GM23338 (cell line): Measurements from ENCODE around the gene EHF. TPM values are rescaled to one million over a fixed set of nuclear protein-coding genes. Genes with fewer than 3 reads are reported as not detected.

Experiments used
- ATAC-seq: fragments of 200-7000 bp; cut with Tn5 transposase; 3 replicates; pipeline ENCODE4 v1.9.1; 2020
- DNase-seq: peaks from one replicate; pipeline ENCODE4 v3.0.0-alpha.2; 2015; ENCODE audit warnings: low spot score
- H2AFZ ChIP-seq: fragments of 200-600 bp; sonication (generic); 2 replicates; pipeline ENCODE4 v1.8.0; 2016; ENCODE audit warnings: antibody characterized with exemption, mild to moderate bottlenecking, moderate library complexity
- H3F3A ChIP-seq: fragments of 200-600 bp; sonication (generic); replicated peaks from 2 replicates; pipeline ENCODE4 v1.8.0; 2017; ENCODE audit warnings: antibody characterized with exemption, mixed run types, low read depth
- H3K27ac ChIP-seq: fragments of 200-600 bp; sonication (generic); 2 replicates; pipeline ENCODE4 v1.6.1; 2016; ENCODE audit warnings: low read depth
- H3K27me3 ChIP-seq: fragments of 200-600 bp; sonication (generic); 2 replicates; pipeline ENCODE4 v1.8.0; 2016; ENCODE audit warnings: mild to moderate bottlenecking, mixed run types, moderate library complexity; ENCODE audit not compliant: insufficient read depth
- H3K36me3 ChIP-seq: fragments of 200-600 bp; sonication (generic); 2 replicates; pipeline ENCODE4 v1.8.0; 2016; ENCODE audit warnings: mild to moderate bottlenecking; ENCODE audit not compliant: insufficient read depth
- H3K4me1 ChIP-seq: fragments of 200-600 bp; sonication (generic); 2 replicates; pipeline ENCODE4 v1.8.0; 2016; ENCODE audit warnings: mild to moderate bottlenecking, moderate library complexity; ENCODE audit not compliant: insufficient read depth
- H3K4me2 ChIP-seq: fragments of 200-600 bp; sonication (generic); 2 replicates; pipeline ENCODE4 v1.7.1; 2017; ENCODE audit warnings: mixed run types
- H3K4me3 ChIP-seq: fragments of 200-600 bp; sonication (generic); 2 replicates; pipeline ENCODE4 v1.6.1; 2016; ENCODE audit warnings: mixed run types
- H3K79me2 ChIP-seq: fragments of 200-600 bp; sonication (generic); replicated peaks from 2 replicates; pipeline ENCODE4 v1.8.0; 2017; ENCODE audit warnings: mild to moderate bottlenecking; ENCODE audit not compliant: insufficient read depth
- H3K9me2 ChIP-seq: fragments of 200-600 bp; sonication (generic); 2 replicates; pipeline ENCODE4 v1.8.0; 2017; ENCODE audit not compliant: insufficient read depth
- H4K20me1 ChIP-seq: fragments of 200-600 bp; sonication (generic); replicated peaks from 2 replicates; pipeline ENCODE4 v1.8.0; 2017; ENCODE audit warnings: mild to moderate bottlenecking; ENCODE audit not compliant: insufficient read depth
- H3K27ac Mint-ChIP-seq: 2 replicates; pipeline ENCODE4 v1.8.0; 2020; ENCODE audit warnings: inconsistent platforms, mild to moderate bottlenecking, moderate library complexity, mixed read lengths
- H3K27me3 Mint-ChIP-seq: 3 replicates; pipeline ENCODE4 v1.8.0; 2022; ENCODE audit warnings: low read depth, mild to moderate bottlenecking, moderate library complexity, mixed read lengths, inconsistent platforms; ENCODE audit not compliant: insufficient read depth, poor library complexity
- H3K36me3 Mint-ChIP-seq: 3 replicates; pipeline ENCODE4 v1.8.0; 2021; ENCODE audit warnings: low read depth, mild to moderate bottlenecking, inconsistent platforms, moderate library complexity, mixed read lengths
- H3K4me1 Mint-ChIP-seq: 3 replicates; pipeline ENCODE4 v1.8.0; 2020; ENCODE audit warnings: mild to moderate bottlenecking, inconsistent platforms, mixed read lengths
- H3K4me3 Mint-ChIP-seq: 3 replicates; pipeline ENCODE4 v1.8.0; 2021; ENCODE audit warnings: moderate library complexity, mild to moderate bottlenecking, inconsistent platforms, mixed read lengths
- H3K9me3 Mint-ChIP-seq: 3 replicates; pipeline ENCODE4 v1.8.0; 2020; ENCODE audit warnings: moderate library complexity, mild to moderate bottlenecking, inconsistent platforms, mixed read lengths
- CREB1 ChIP-seq: fragments of 250-450 bp; sonication (Bioruptor Pico); IDR thresholded peaks from 2 replicates; pipeline ENCODE4 v1.5.0; 2020; ENCODE audit warnings: low read depth, mild to moderate bottlenecking, moderate library complexity
- ETS1 ChIP-seq: IDR thresholded peaks from 2 replicates; pipeline ENCODE4 v1.6.1; 2016; ENCODE audit warnings: antibody characterized with exemption
- JUNB ChIP-seq: IDR thresholded peaks from one replicate; pipeline ENCODE4 v1.6.1; 2016; ENCODE audit warnings: antibody characterized with exemption; ENCODE audit not compliant: unreplicated experiment
- NANOG ChIP-seq: IDR thresholded peaks from 2 replicates; pipeline ENCODE4 v1.6.1; 2016; ENCODE audit warnings: antibody characterized with exemption, borderline replicate concordance
- POLR2AphosphoS5 ChIP-seq: IDR thresholded peaks from 2 replicates; pipeline ENCODE4 v1.6.1; 2016; ENCODE audit warnings: antibody characterized with exemption, low read depth
- STAT1 ChIP-seq: IDR thresholded peaks from one replicate; pipeline ENCODE4 v1.6.1; 2016; ENCODE audit warnings: antibody characterized with exemption; ENCODE audit not compliant: unreplicated experiment
- ZNF114 ChIP-seq: fragments of 250-450 bp; sonication (Bioruptor Pico); IDR thresholded peaks from 2 replicates; pipeline ENCODE4 v1.5.0; 2020; ENCODE audit warnings: mild to moderate bottlenecking, moderate library complexity
- polyA plus RNA-seq: library from polyadenylated mRNA; unstranded; fragments of >200 nt; fragmentation: Nextera tagmentation; extraction: Ambion mirVana; gene quantifications from 2 replicates; pipeline ENCODE4 v1.2.1, GENCODE V29; 2016
- total RNA-seq: library from RNA; depleted of rRNA; stranded (reverse); fragments of >200 nt; shearing (Covaris generic); gene quantifications from 2 replicates; pipeline ENCODE4 v1.2.3, GENCODE V29; 2014
- TF ChIP-seq, protein P1 (sequence below), 2 experiments: fragments of 200-600 bp in 1 of 2; sonication (generic) in 1 of 2; conservative IDR thresholded peaks; 2 replicates each; pipeline versions ENCODE4 v1.5.1 to v1.6.1; 2016 to 2017; ENCODE audit warnings: antibody characterized with exemption in 2 of 2, low read depth in 2 of 2, mild to moderate bottlenecking in 2 of 2, moderate library complexity in 1 of 2

Gene EHF
- total and polyA plus RNA-seq, 2 experiments from 2014 or later, result not detected

GRCh38 chr11:34595391-34595790 lies 25.5 kb upstream of the EHF start:
- H4K20me1 ChIP-seq, result no peaks in the 10 kb centered on the region
- Mint-ChIP-seq H3K27ac (no peak overlapping the region), H3K9me3 (peaks cover 20% of the 10 kb centered on the region), H3K36me3 (0 out of 3 replicates have a peak, but pooled peaks cover 2% of the 10 kb centered on the region), H3K4me1 (no peaks in the 10 kb centered on the region), H3K27me3 (no peaks in the 10 kb centered on the region), H3K4me3 (no peak overlapping the region)
- no peak for TF ChIP-seq POLR2AphosphoS5
- no peak for TF ChIP-seq ZNF114
- no peak for TF ChIP-seq CREB1
- TF ChIP-seq, protein P1, sequence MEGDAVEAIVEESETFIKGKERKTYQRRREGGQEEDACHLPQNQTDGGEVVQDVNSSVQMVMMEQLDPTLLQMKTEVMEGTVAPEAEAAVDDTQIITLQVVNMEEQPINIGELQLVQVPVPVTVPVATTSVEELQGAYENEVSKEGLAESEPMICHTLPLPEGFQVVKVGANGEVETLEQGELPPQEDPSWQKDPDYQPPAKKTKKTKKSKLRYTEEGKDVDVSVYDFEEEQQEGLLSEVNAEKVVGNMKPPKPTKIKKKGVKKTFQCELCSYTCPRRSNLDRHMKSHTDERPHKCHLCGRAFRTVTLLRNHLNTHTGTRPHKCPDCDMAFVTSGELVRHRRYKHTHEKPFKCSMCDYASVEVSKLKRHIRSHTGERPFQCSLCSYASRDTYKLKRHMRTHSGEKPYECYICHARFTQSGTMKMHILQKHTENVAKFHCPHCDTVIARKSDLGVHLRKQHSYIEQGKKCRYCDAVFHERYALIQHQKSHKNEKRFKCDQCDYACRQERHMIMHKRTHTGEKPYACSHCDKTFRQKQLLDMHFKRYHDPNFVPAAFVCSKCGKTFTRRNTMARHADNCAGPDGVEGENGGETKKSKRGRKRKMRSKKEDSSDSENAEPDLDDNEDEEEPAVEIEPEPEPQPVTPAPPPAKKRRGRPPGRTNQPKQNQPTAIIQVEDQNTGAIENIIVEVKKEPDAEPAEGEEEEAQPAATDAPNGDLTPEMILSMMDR (conservative IDR thresholded peaks at IDR 0.05; ENCODE audit: low read depth in 2 of 2), result no peak
- no peak for TF ChIP-seq ETS1
- no peaks in the 10 kb centered on the region for H3K79me2 ChIP-seq
- H3K9me2 ChIP-seq, result no peaks in the 10 kb centered on the region; the same call in 1 of the 2 replicates
- DNase-seq, result no peak
- no peaks in the 10 kb centered on the region for H3K4me1 ChIP-seq
- H3K4me3 ChIP-seq, result no peak overlapping the region
- H2AFZ ChIP-seq, result no peak overlapping the region
- H3K27ac ChIP-seq, result no peak overlapping the region
- H3K27me3 ChIP-seq, result no peaks in the 10 kb centered on the region
- H3K4me2 ChIP-seq, result no peak overlapping the region
- ATAC-seq, result no peak
- H3K36me3 ChIP-seq, result peaks cover 4% of the 10 kb centered on the region; the same call in 1 of the 2 replicates
- no peaks in the 10 kb centered on the region for H3F3A ChIP-seq

- Mint-ChIP-seq H3K4me3 (no peak overlapping the region), H3K36me3 (0 out of 3 replicates have a peak, but pooled peaks cover 2% of the 10 kb centered on the region), H3K27ac (no peak overlapping the region), H3K9me3 (peaks cover 20% of the 10 kb centered on the region), H3K27me3 (peaks cover 3% of the 10 kb centered on the region), H3K4me1 (no peaks in the 10 kb centered on the region)
- no peak overlapping the region for H3K27ac ChIP-seq
- no peak overlapping the region for H3K4me2 ChIP-seq
- H3K79me2 ChIP-seq, result no peaks in the 10 kb centered on the region
- no peaks in the 10 kb centered on the region for H4K20me1 ChIP-seq
- H3K27me3 ChIP-seq, result no peaks in the 10 kb centered on the region
- no peaks in the 10 kb centered on the region for H3F3A ChIP-seq
- no peaks in the 10 kb centered on the region for H3K4me1 ChIP-seq
- H2AFZ ChIP-seq, result no peak overlapping the region
- no peak for ATAC-seq
- no peaks in the 10 kb centered on the region; the same call in 1 of the 2 replicates for H3K9me2 ChIP-seq
- H3K4me3 ChIP-seq, result no peak overlapping the region
- H3K36me3 ChIP-seq, result peaks cover 4% of the 10 kb centered on the region; the same call in 1 of the 2 replicates
- no peak for DNase-seq
- no peak for TF ChIP-seq NANOG
- no peak for TF ChIP-seq JUNB
- TF ChIP-seq ETS1, result no peak
- TF ChIP-seq POLR2AphosphoS5, result no peak
- TF ChIP-seq, protein P1 (conservative IDR thresholded peaks at IDR 0.05; ENCODE audit: low read depth in 2 of 2), result no peak
- no peak for TF ChIP-seq STAT1
Measured at GRCh38 chr11:34595960-34596644, 24.8 kb upstream of the EHF start.
